ENCODE measurements around the gene KLF2.
"Not testable (repeated sequence)": the region's sequence is repeated elsewhere in the genome, so short reads cannot be mapped to it uniquely, and the experiment has no call there.

KLF2 gene

GRCh38 chr19:16336571-16336970 is 11.9 kb downstream of the KLF2 start:
- in situ Hi-C loops (cut with MboI; ENCODE audit: low sequenced_read_pairs): no loop called here

DNA sequence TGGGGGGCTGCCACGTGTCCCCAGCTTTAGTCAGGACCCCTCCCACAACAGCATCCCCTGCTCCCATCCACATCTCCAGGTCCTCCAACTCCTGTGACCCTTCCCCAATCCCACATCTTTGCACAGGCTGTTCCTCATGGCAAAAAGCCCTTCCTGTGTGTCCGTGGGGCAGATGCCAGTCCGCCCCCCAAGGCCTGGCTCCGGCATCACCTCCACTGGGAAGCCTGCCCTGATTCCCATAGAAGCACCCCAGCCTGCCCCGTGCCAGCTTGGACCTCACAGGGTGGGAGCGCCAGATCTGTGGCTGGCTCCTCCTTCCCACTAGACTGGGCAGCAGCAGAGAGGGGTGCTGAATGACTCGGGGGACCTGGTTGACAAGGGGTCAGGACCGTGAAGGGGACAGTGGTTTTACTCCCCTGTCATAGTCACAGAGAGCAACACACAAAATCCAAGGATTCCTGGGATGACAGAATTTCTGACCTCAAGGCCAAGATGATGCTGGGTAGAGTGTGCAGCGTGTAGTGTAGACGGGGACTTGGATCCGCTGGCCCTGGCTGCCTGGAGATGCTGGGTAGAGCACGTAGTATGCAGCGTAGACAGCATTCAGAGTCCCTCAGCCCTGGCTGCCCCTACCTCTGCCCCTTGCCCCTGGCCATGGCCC is 13.3 kb downstream of the KLF2 start:
- in situ Hi-C loops (cut with MboI; ENCODE audit: low sequenced_read_pairs): no loop called here

- in situ Hi-C loops (cut with MboI; ENCODE audit: low sequenced_read_pairs): no loop called here
Measured at GRCh38 chr19:16338470-16339360, 14.1 kb downstream of the KLF2 start.

DNA sequence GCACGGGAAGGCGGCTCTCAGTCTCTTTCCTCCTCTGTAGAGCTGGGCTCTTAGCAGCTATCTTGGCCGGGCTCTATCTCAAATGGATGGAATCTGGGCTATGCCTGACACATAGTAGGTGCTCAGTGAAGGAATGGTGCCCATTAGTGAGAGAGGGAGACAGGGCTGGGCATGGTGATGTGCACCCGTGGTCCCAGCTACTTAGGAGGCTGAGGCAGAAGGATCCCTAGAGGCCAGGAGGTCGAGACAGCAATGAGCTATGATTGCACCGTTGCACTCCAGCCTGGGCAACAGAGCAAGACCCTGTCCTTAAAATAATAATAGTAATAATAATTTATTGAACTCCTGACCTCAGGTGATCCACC is 14.7 kb downstream of the KLF2 start:
- in situ Hi-C loops (cut with MboI; ENCODE audit: low sequenced_read_pairs): no loop called here

DNA sequence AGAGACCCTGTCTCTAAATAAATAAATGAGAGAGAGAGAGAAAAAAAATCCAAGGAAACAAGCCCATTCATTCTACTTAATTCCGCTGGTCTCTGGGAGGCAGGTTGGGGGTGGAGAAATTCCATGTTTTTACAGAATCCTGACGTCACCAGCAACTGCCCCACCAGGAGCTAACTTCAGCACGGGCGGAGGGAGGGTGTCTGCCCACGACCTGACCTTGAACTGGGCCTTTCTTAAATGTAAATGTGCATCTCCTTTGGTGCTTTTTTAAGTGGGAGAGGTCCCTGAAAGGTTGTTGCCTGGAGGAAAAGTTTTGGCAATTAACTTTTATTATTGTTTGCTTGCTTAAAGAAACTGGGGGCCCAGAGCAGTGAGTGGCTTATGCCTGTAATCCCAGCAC is 15.5 kb downstream of the KLF2 start:
- in situ Hi-C loops (cut with MboI; ENCODE audit: low sequenced_read_pairs): no loop called here

DNA sequence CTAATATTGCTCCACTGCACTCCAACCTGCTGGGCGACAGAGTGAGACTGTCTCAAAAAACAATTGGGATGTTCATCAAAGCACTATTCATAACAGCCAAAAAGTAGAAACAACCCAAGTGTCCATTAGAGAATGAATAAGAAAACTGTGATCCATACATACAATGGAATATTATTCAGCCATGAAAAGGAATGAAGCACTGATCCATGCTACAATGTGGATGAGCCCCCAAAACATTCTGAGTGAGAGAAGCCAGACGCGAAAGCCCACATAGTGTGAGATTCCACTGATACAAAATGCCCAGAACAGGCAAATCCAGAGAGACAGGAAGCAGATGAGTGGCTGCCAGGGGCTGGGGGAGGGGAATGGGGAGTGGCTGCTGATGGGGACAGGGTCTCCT is 16.0 kb downstream of the KLF2 start:
- in situ Hi-C loops (cut with MboI; ENCODE audit: low sequenced_read_pairs): no loop called here

DNA sequence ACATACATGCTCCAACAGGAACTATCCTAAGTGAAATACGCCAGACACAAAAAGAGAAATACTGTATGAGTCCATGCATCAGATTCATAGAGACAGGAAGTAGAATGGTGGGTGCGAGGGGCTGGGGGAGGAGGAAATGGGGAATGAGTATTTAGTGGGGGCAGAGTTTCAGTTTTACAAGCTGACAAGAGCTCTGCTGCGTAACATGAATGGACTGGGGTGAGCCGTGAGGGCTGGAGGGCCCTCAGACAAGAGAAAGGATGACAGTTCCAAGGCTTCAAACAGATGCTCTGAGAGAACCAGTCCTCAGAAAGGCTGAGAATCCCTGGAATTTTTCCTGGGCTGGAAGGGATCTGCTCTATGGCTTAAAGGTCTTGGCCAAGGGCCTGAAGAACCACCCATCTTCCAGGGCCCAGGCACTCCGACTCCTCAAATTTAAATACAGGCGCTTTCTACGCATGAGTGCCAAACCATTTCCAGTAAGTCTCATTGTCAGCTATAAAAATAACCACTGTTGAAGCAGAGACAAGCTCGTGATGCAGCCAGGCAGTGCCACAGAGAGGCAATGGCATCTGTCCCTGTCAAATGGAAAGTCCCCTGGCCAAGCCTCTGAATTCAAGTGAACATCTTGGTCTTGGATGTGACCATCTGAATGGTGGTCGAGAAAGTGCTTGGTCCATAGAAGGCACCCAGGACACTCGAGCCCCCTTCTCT is 17.5 kb downstream of the KLF2 start:
- in situ Hi-C loops (cut with MboI; ENCODE audit: low sequenced_read_pairs): no loop called here

GRCh38 chr19:16343156-16343555 is 18.5 kb downstream of the KLF2 start:
- in situ Hi-C loops (cut with MboI; ENCODE audit: low sequenced_read_pairs): no loop called here

DNA sequence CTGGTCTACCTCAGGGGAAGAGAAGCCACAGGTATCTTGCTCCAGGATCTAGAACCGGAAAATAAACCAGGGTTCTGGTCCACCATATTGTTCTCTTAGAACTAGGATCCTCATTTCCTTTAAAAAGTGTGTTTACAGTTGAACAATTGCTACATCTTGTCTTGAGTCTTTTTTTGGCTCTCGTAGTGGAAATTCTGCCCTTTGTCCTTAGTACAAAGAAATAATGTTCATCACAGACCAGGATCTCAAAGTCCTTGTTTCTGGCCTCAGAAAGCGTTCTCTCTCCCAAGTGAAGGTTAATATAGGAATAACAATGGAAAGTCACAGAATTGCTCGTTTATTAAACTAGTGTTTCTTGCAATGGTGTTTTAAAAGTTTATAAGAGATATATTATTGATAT is 20.8 kb downstream of the KLF2 start:
- in situ Hi-C loops (cut with MboI; ENCODE audit: low sequenced_read_pairs): no loop called here

- in situ Hi-C loops (cut with MboI; ENCODE audit: low sequenced_read_pairs): not testable (repeated sequence)
Measured at GRCh38 chr19:16347099-16347498, 22.5 kb downstream of the KLF2 start.

DNA sequence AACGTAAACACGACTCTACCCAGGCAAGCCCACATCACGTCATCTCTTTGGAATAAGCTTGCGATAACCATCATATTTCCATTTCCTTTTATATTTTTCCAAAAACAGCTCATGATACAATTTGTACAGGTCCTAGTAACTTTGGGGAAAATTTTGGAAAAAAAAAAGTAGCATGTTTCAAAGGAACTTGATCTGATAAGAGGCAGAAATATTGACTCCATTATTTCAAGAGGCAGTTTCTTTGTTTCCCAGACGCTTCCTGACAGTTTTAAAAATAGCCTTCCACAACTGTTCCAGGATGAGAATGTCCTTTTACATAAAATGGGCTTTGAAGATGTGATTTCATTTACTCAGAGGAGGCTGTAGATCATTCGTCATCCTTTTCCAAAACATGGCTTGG is 23.1 kb downstream of the KLF2 start:
- in situ Hi-C loops (cut with MboI; ENCODE audit: low sequenced_read_pairs): no loop called here

DNA sequence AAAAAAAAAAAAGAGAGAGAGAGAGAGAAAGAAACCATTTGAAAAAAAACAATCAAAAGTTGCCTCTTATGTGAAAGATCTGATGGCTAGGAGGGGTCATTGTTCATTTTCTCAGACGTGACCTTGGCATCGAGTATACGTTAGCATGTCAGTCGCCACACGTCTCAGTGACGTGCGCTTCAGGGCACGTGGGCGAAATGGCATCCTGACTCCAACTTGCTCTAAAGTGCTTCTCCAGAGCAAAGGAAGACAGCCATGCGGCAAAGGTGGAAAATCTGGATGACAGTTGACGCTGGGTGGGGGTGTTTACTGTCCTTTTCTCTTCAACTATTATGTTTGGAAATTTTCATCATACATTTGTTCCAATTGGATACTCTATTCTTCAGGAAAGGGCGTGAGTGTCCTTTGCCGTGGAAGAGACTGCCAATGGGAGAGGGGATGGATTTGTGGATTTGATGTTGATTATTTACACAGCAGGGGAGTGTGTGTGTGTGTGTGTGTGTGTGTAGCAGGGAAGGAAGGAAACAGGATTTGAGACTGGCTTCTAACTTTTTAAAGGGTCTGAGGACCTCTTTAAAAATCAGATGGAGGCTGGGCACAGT is 25.0 kb downstream of the KLF2 start:
- in situ Hi-C loops (cut with MboI; ENCODE audit: low sequenced_read_pairs): no loop called here

DNA sequence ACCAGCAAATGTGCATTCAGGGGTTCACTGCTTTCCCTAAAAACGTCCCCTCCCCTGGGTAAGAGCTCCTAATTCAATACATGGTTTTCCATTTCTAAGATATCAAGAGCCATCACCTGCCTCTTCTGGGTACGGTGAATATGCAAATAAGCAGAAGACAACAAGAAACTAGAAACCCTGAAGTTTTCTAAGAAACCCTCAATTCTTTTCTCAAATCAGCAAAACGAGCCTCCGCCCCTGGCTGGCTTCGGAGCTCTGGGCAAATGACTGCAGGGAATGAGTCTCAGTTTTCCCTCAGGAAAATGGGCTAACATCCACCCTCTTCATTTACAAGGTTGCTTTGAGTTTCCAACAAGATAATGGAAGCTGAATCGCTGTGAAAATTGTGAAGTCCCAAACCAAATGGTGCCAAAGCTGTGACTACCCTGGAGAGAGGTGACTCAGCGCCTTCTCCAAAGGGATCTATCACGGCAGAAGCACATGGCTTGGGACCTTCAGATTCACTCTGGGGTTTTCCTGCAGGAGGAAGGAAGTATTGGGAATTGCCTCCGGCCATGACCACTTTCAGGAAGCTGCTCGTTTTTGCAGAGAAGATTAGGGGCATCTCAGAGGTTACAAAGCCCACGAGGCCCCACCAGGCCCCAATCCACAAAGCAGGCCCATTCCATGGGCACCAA is 26.6 kb downstream of the KLF2 start:
- in situ Hi-C loops (cut with MboI; ENCODE audit: low sequenced_read_pairs): no loop called here

DNA sequence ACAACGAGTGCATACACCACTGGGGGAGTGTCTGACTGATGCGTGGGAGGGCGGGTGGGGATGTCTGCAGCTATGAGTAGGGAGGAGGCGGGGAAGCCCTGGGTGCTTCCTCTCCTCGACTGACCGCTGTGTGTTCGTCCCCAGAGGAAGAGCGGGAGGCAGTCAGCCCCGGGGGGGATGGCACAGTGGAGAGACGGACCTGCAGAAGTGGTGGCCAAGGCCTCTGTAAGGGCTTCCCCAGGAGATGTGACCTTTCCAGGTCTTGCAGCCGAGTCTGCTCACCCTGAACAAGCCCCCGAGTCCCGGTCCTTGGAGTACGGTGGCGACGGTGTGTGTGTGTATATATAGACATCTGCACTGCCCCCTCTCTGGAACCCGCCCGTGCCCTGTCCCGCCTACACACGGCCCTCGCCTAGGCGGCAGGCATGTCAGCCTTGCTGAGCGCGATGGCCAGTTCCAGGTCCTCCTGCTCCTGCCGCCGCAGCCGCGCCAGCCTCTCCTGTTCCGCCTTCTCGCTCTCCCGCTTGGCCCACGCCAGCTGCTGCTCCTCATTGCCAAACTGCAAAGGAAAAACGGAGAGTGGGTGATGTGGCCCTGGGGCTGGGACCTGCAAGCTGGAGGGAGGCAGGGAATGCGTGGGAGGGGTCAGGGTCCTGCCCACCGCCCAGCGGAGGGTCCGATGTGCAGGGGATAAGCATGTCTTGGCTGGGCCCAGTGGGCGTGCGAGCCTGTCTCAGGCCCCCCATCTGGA is 30.8 kb downstream of the KLF2 start:
- in situ Hi-C loops (cut with MboI; ENCODE audit: low sequenced_read_pairs): no loop called here

GRCh38 chr19:16358456-16358855 is 33.8 kb downstream of the KLF2 start:
- in situ Hi-C loops (cut with MboI; ENCODE audit: low sequenced_read_pairs): no loop called here

DNA sequence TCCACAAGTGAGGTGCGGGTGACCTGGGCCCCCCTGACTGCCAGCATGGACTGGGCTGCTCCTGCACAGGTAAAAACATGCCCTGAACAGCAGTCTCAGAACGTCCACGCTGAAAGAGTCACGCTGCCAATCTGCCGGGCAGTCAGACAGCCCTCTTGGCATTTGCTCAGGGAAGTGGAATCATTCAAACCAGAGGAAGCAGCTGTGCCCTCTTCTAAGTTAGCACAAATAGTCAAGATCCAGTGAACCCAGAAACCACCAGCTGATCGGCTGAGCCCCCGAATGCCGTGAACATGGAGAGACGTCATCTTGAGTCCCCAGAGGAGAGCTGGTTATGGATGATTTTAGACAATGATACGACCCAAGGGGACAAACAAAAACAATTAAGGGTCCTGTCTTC is 34.4 kb downstream of the KLF2 start:
- in situ Hi-C loops (cut with MboI; ENCODE audit: low sequenced_read_pairs): no loop called here

- in situ Hi-C loops (cut with MboI; ENCODE audit: low sequenced_read_pairs): no loop called here
Measured at GRCh38 chr19:16359964-16360363, 35.3 kb downstream of the KLF2 start.

DNA sequence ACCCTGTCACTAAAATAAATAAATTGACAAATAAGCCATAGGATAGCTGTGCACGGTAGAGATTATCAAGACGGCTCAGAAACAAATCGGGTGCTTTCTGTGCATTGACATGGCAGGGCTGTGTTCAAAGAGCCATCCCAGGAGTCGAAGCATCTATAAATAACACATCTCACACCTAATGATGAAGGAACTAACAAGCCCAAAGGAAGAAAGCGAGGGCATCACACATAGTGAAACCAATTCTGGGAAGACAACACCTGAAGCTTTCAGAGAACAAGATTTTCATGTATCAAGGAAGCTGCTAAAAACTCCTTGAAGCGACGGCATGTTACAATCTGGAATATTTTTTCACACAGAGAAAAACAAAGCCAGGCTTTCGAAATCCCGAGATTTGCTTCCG is 36.1 kb downstream of the KLF2 start:
- in situ Hi-C loops (cut with MboI; ENCODE audit: low sequenced_read_pairs): no loop called here

DNA sequence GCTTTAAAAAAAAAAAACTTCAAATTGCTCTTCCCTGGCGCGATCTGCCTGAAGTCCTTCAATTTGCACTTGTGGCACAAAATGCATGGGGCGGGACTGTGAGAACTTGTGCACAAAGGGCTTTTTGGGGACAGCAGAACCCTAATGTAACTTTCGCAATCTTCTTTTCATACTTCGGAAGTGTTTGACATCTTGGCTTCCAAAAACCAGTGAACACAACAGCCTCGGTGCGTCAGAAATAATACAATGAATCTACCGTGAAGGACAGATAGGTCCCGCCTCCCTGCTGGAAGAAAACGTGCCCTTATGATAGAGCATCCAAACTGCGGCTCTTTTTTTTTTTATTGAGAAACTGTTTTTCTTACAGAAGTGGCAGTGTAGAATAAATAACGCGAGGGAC is 36.6 kb downstream of the KLF2 start:
- in situ Hi-C loops (cut with MboI; ENCODE audit: low sequenced_read_pairs): no loop called here

GRCh38 chr19:16361926-16362325 is 37.3 kb downstream of the KLF2 start:
- in situ Hi-C loops (cut with MboI; ENCODE audit: low sequenced_read_pairs): no loop called here
